HCT116 (cell line): Measurements from ENCODE around the gene RIMBP2. TPM values are rescaled to one million over a fixed set of nuclear protein-coding genes. Genes with fewer than 3 reads are reported as not detected.

Experiments used
- ATAC-seq: fragments of 200-7000 bp; cut with Tn5 transposase; 2 replicates; pipeline ENCODE4 v1.9.1; 2020; ENCODE audit warnings: mild to moderate bottlenecking, moderate library complexity
- BruUV-seq: library from RNA; stranded (reverse); fragments of 400-500 nt; replicated peaks from 2 replicates; lab custom pipeline; 2021; lab: Mats Ljungman, UMichigan
- CTCF ChIA-PET: fragments of 300-600 bp; sonication (Branson Sonifier 250); formaldehyde crosslinking; loops from one replicate; lab custom pipeline; 2021; ENCODE audit warnings: antibody characterized with exemption; lab: Charles Lee
- POLR2A ChIA-PET: fragments of 300-600, 350-600 bp; sonication (Branson Sonifier 250); formaldehyde crosslinking; loops from one replicate; lab custom pipeline; 2021; ENCODE audit warnings: antibody characterized with exemption; lab: Charles Lee
- RAD21 ChIA-PET, 2 experiments: fragments of 300-600 bp; sonication (Branson Sonifier 250); formaldehyde crosslinking; loops; one replicate each; lab custom pipeline; 2023; ENCODE audit warnings: low total read pairs in 2 of 2; ENCODE audit not compliant: uncharacterized antibody in 2 of 2, unreplicated experiment in 2 of 2, low non-redundant PET in 1 of 2; lab: Charles Lee
- DNase-seq: peaks from one replicate; pipeline ENCODE4 v3.0.0-alpha.2; 2010; ENCODE audit warnings: low read depth, low spot score
- H2AFZ ChIP-seq: fragments of 200-600 bp; shearing (Covaris generic), sonication (generic); 2 replicates; pipeline ENCODE4 v1.6.1; 2017; ENCODE audit warnings: low read depth, mixed run types, mixed read lengths, antibody characterized with exemption, low read length; ENCODE audit not compliant: poor library complexity, severe bottlenecking
- H3K27ac ChIP-seq: 2 replicates; pipeline ENCODE4 v1.5.1; 2012; ENCODE audit warnings: low read depth, low read length
- H3K27me3 ChIP-seq: fragments of 200-600 bp; sonication (generic); 2 replicates; pipeline ENCODE4 v1.6.1; 2016; ENCODE audit warnings: mixed run types, low read length, mixed read lengths; ENCODE audit not compliant: insufficient read depth
- H3K36me3 ChIP-seq, 2 experiments: fragments of 200-500 bp in 1 of 2; fragments of 200-600 bp in 1 of 2; sonication (Bioruptor generic) in 1 of 2; sonication (generic) in 1 of 2; 2 replicates each; pipeline versions ENCODE4 v1.5.1 to v1.6.1; 2014 to 2016; ENCODE audit warnings: low read length in 2 of 2, inconsistent platforms in 1 of 2, mixed read lengths in 1 of 2, mixed run types in 1 of 2; ENCODE audit not compliant: insufficient read depth in 2 of 2, control insufficient read depth in 1 of 2
- H3K4me1 ChIP-seq, 2 experiments: fragments of 200-600 bp in 1 of 2; sonication (generic) in 1 of 2; 2 replicates each; pipeline versions ENCODE4 v1.5.1 to v1.6.1; 2012 to 2017; ENCODE audit warnings: low read length in 2 of 2, inconsistent platforms in 1 of 2, mild to moderate bottlenecking in 1 of 2, mixed read lengths in 1 of 2, mixed run types in 1 of 2, moderate library complexity in 1 of 2; ENCODE audit not compliant: insufficient read depth in 2 of 2, control insufficient read depth in 1 of 2
- H3K4me2 ChIP-seq: fragments of 200-600 bp; sonication (generic); 2 replicates; pipeline ENCODE4 v1.6.1; 2017; ENCODE audit warnings: mixed run types, low read length, mixed read lengths
- H3K4me3 ChIP-seq, 2 experiments: fragments of 200-600 bp in 1 of 2; sonication (generic) in 1 of 2; replicated peaks in 1 of 2; 2 replicates each; pipeline ENCODE4 v1.5.1; 2011 to 2016; ENCODE audit warnings: low read length in 2 of 2, control low read depth in 1 of 2, low read depth in 1 of 2, mild to moderate bottlenecking in 1 of 2, mixed read lengths in 1 of 2, mixed run types in 1 of 2
- H3K79me2 ChIP-seq: fragments of 200-600 bp; sonication (generic); 2 replicates; pipeline ENCODE4 v1.6.1; 2017; ENCODE audit warnings: mild to moderate bottlenecking, mixed run types, low read length, moderate library complexity, mixed read lengths; ENCODE audit not compliant: insufficient read depth
- H3K9ac ChIP-seq: fragments of 200-600 bp; sonication (generic); 2 replicates; pipeline ENCODE4 v1.6.1; 2016; ENCODE audit warnings: low read length, mixed read lengths
- H3K9me2 ChIP-seq: fragments of 200-600 bp; sonication (generic), shearing (Covaris generic); 2 replicates; pipeline ENCODE4 v1.6.1; 2017; ENCODE audit warnings: mixed run types, mild to moderate bottlenecking, moderate library complexity; ENCODE audit not compliant: insufficient read depth
- H3K9me3 ChIP-seq, 2 experiments: fragments of 200-500 bp in 1 of 2; fragments of 200-600 bp in 1 of 2; sonication (Bioruptor generic) in 1 of 2; sonication (generic) in 1 of 2; 2 replicates each; pipeline ENCODE4 v1.6.1; 2014 to 2017; ENCODE audit warnings: low read length in 2 of 2, mixed read lengths in 2 of 2, inconsistent platforms in 1 of 2, low read depth in 1 of 2, mild to moderate bottlenecking in 1 of 2, mixed run types in 1 of 2, moderate library complexity in 1 of 2; ENCODE audit not compliant: control insufficient read depth in 1 of 2, insufficient read depth in 1 of 2
- H4K20me1 ChIP-seq: fragments of 200-600 bp; sonication (generic), shearing (Covaris generic); 2 replicates; pipeline ENCODE4 v1.6.1; 2017; ENCODE audit warnings: mixed run types, mild to moderate bottlenecking, moderate library complexity; ENCODE audit not compliant: insufficient read depth
- CBX3 ChIP-seq: IDR thresholded peaks from 2 replicates; pipeline ENCODE4 v1.6.1; 2012; ENCODE audit warnings: low read depth
- ZFX ChIP-seq: fragments of 450-650 bp; IDR thresholded peaks from 2 replicates; pipeline ENCODE4 v1.6.1; 2017
- ZNF274 ChIP-seq: fragments of 200-500 bp; sonication (Bioruptor generic); IDR thresholded peaks from 2 replicates; pipeline ENCODE4 v1.6.1; 2014; ENCODE audit warnings: mild to moderate bottlenecking, low read depth, low read length, inconsistent platforms
- intact Hi-C: fragments of 100-400 bp; cut with micrococcal nuclease; formaldehyde crosslinking; loops from 2 replicates; pipeline ENCODE4 v1.10.0; 2022
- total RNA-seq: library from RNA; stranded (reverse); gene quantifications from one replicate; pipeline ENCODE4 v1.2.1, GENCODE V29; 2021; ENCODE audit not compliant: unreplicated experiment
- TF ChIP-seq, protein P1 (sequence below): IDR thresholded peaks from 2 replicates; pipeline ENCODE4 v1.6.1; 2012

Gene RIMBP2
- total RNA-seq, 1 experiment from 2014 or later = not detected

DNA sequence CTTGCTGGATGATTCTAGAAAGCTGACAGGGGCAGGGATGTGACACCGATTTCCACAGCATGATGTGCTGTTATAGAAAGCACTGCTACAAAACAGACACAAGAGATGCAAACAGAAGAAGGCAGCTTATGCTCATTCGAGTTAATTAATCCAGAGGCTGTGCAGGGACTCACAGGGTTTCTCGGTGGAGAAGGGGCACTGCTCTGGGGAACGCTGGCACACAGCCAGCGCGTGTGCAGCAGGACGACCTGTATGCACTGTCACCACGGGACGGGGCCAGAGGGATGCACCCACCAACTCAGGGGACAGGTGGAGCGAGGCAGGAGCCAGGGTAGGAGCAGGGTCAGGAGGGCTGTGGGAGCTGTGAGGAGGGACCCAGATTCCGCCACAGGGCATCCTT lies 143.5 kb downstream of the RIMBP2 start:
- Histone ChIP-seq H3K9me2 (no peaks in the 10 kb centered on the region), H3K27me3 (no peaks in the 10 kb centered on the region), H3K4me1 (no peaks in the 10 kb centered on the region), H2AFZ (no peak overlapping the region), H3K36me3 (no peaks in the 10 kb centered on the region), H3K9ac (no peak overlapping the region), H3K4me3 (no peak overlapping the region), H3K4me2 (no peak overlapping the region), H3K27ac (no peak overlapping the region), H4K20me1 (no peaks in the 10 kb centered on the region), H3K9me3 (no peaks in the 10 kb centered on the region), H3K79me2 (no peaks in the 10 kb centered on the region)
- TF ChIP-seq ZFX = no peak
- ChIA-PET CTCF (no interaction called here), RAD21 (no interaction called here), POLR2A (no interaction called here)
- no peak for ATAC-seq
- BruUV-seq = no TSS peak
- intact Hi-C loops = no loop called here
- DNase-seq = no peak

DNA sequence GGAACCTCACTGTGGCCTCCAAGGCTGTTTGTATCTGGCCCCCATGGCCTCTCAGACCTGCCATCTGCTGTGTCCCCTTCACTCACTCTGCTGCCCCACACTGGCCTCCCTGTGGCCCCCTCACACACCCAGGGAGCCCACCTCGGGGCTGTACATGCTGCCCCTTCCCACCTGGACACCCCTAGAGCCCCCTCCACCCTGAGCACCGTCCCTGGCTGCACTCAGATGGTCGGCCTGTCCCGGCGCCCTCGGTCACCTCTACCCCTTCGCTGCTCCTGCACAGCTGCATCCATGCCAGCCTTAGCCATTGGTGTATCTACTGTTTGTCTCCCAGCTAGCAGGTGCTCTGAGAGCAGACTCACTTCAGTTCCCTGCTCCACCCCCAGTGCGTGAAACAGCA lies 144.4 kb downstream of the RIMBP2 start:
- POLR2A ChIA-PET = no interaction called here
- ATAC-seq (no peak), DNase-seq (no peak)
- Histone ChIP-seq H3K36me3 (no peaks in the 10 kb centered on the region), H3K4me2 (no peak overlapping the region), H3K9ac (no peak overlapping the region), H3K4me1 (no peaks in the 10 kb centered on the region), H2AFZ (no peak overlapping the region), H3K79me2 (no peaks in the 10 kb centered on the region), H4K20me1 (no peaks in the 10 kb centered on the region), H3K9me2 (no peaks in the 10 kb centered on the region), H3K9me3 (no peaks in the 10 kb centered on the region), H3K27ac (no peak overlapping the region), H3K4me3 (no peak overlapping the region), H3K27me3 (no peaks in the 10 kb centered on the region)
- no peak for TF ChIP-seq CBX3
- no peak for TF ChIP-seq ZNF274
- TF ChIP-seq, protein P1, sequence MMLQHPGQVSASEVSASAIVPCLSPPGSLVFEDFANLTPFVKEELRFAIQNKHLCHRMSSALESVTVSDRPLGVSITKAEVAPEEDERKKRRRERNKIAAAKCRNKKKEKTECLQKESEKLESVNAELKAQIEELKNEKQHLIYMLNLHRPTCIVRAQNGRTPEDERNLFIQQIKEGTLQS = no peak
- CTCF ChIA-PET = no interaction called here
- RAD21 ChIA-PET = no interaction called here
- no TSS peak for BruUV-seq
- intact Hi-C loops = no loop called here
